GM06990 (cell line): ENCODE results near the gene C3orf33.

Source experiments
- DNase-seq: peaks from one replicate; pipeline ENCODE4 v3.0.0-alpha.2; 2011; ENCODE audit not compliant: insufficient read length; ENCODE audit errors: extremely low read depth
- H3K27me3 ChIP-seq: replicated peaks from 2 replicates; pipeline ENCODE4 v1.6.0; 2011; ENCODE audit warnings: low read length; ENCODE audit not compliant: control insufficient read depth, insufficient read depth
- H3K36me3 ChIP-seq: 2 replicates; pipeline ENCODE4 v1.5.1; 2011; ENCODE audit warnings: low read length; ENCODE audit not compliant: control insufficient read depth, insufficient read depth
- H3K4me3 ChIP-seq: replicated peaks from 2 replicates; pipeline ENCODE4 v1.5.1; 2011; ENCODE audit warnings: low read depth, mild to moderate bottlenecking, control low read depth, low read length
- TF ChIP-seq, protein P1 (sequence below): IDR thresholded peaks from 2 replicates; pipeline ENCODE4 v1.5.1; 2011; ENCODE audit warnings: low read length, control low read depth, mild to moderate bottlenecking, inconsistent platforms; ENCODE audit not compliant: insufficient read depth, poor library complexity, severe bottlenecking

The C3orf33 gene

DNA sequence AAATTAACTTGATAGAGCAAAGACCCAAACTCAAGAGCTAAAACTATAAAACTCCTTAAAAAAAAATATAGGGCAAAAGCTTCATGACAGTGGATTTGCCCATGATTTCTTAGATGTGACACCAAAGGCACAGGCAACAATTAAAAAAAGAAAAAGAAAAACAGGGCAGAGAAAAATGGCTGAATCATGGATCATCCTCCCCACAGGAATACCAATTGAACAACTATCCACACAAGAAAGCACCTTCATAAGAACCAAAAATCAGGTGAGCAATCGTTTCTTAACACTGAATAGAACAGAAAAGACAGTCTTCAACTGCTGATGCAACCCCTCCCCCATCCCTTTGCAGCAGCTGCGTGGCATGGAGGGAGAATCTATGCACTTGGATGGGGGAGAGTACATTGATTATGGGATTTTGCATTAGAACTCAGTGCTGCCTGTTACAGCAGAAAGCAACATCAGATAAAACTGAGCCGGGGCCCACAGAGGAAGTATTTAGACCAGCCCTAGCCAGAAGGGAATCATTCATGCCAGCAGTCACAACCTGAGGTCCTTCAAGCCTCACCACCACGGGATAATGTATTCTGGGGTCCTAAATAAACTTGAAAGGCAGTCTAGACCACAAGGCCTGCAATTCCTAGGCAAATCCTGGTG is 15.7 kb downstream of the C3orf33 start:
- Histone ChIP-seq H3K4me3 (no peak overlapping the region), H3K36me3 (no peaks in the 10 kb centered on the region), H3K27me3 (no peaks in the 10 kb centered on the region)
- DNase-seq = no peak
- TF ChIP-seq, protein P1, sequence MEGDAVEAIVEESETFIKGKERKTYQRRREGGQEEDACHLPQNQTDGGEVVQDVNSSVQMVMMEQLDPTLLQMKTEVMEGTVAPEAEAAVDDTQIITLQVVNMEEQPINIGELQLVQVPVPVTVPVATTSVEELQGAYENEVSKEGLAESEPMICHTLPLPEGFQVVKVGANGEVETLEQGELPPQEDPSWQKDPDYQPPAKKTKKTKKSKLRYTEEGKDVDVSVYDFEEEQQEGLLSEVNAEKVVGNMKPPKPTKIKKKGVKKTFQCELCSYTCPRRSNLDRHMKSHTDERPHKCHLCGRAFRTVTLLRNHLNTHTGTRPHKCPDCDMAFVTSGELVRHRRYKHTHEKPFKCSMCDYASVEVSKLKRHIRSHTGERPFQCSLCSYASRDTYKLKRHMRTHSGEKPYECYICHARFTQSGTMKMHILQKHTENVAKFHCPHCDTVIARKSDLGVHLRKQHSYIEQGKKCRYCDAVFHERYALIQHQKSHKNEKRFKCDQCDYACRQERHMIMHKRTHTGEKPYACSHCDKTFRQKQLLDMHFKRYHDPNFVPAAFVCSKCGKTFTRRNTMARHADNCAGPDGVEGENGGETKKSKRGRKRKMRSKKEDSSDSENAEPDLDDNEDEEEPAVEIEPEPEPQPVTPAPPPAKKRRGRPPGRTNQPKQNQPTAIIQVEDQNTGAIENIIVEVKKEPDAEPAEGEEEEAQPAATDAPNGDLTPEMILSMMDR = no peak

DNA sequence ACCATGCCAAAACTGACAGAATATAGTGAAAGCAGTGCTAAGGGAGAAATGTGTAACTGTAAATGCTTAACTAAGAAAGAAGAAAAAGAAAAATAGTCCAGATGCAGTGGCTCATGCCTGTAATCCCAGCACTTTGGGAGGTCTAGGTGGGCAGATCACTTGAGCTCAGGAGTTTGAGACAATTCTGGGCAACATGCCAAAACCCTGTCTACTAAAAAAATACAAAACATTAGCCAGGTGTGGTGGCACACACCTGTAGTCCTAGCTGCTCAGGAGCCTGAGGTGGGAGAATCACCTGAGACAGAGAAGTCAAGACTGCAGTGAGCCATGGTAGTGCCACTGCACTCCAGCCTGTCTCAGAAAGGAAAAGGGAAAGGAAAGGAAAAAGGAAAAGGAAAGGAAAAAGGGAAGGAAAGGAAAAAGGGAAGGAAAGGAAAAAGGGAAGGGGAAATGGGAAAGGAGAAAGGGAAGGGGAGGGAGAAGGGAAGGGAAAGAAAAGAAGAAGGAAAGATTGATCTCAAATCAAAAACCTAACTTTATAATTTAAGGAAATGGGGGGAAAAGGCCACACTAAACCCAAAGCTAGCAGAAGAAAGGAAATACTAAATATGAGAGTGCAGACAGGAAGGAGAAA is 20.3 kb downstream of the C3orf33 start:
- Histone ChIP-seq H3K4me3 (no peak overlapping the region), H3K27me3 (no peaks in the 10 kb centered on the region), H3K36me3 (no peaks in the 10 kb centered on the region)
- TF ChIP-seq, protein P1 = no peak
- no peak for DNase-seq

DNA sequence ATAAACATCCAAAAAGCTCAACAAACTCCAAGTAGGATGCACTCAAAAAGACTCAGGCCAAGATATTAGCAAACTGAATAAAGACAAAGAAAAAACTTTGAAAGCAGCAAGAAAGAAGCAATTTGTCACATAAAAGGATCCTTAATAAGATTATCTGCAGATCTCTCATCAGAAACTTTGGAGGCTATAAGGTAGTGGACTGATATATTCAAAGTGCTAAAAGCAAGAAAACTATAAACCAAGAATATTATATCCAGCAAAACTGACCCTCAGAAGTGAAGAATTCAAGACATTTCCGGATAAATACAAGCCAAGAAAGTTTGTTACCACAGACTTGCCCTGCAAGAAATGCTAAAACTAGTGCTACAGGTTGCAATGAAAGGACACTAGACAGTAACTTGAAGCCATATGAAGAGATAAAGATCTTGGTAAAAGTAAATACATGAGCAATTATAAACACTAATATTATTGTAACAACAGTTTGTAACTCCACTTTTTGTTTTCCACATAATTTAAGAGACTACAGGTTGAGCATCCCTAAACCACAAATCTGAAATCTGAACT is 23.6 kb downstream of the C3orf33 start:
- DNase-seq = no peak
- H3K27me3 ChIP-seq = no peaks in the 10 kb centered on the region

DNA sequence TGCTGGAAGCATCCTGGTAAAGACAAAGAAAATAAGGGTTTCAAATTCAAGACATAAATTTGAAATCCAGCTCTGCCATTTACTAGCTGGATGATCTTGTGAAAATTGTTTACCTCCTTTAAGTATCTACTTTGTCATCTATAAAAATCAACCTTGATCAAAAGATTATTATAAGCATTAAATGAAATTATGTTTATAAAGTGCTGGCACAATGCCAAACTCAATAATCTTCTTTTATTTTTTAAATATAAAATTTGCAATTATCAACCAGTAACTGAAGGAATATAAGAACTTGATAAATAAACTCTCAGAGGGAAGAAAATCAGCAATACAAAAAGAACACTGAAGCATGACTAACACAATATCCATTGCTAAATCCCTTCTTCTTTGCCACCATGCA is 25.8 kb downstream of the C3orf33 start:
- no peak for DNase-seq
- Histone ChIP-seq H3K4me3 (no peak overlapping the region), H3K27me3 (no peaks in the 10 kb centered on the region), H3K36me3 (no peaks in the 10 kb centered on the region)
- TF ChIP-seq, protein P1 = no peak

More for the DNA sequence above, 23.6 kb downstream of the C3orf33 start:
- Histone ChIP-seq H3K36me3 (no peaks in the 10 kb centered on the region), H3K4me3 (no peak overlapping the region)
- TF ChIP-seq, protein P1 = no peak

DNA sequence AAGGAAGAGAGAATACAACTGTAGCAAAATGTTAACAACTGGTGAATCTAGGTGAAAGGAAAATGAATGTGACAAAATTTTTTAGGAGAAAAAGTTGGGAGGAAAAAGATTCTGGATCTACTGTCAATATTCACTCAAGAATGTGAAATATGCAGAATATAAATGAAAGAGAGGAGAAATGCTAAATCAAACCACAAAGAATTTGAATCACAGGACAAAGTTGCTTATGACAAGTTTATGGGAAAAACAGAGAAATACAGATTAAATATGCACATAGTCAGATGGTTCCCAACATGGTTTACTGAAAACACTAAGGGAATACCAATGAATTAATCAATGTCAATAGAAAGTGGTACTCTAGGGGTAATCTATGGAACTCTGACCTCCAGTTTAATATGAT is 27.6 kb downstream of the C3orf33 start:
- H3K27me3 ChIP-seq = no peaks in the 10 kb centered on the region
- no peak overlapping the region for H3K4me3 ChIP-seq
- no peak for DNase-seq
- no peaks in the 10 kb centered on the region for H3K36me3 ChIP-seq
- TF ChIP-seq, protein P1 = no peak
